Peyer's patch (tissue), 4 donors: ENCODE data around the gene KRT83.

Experiments used
- POLR2A ChIP-seq, 2 donors: fragments of 450-650 bp; IDR thresholded peaks; one replicate each; pipeline ENCODE4 v1.5.1; 2017; ENCODE audit warnings: antibody characterized with exemption in 2 of 2, mild to moderate bottlenecking in 2 of 2, moderate library complexity in 2 of 2
- TF ChIP-seq, protein P1 (sequence below), 6 experiments: fragments of 450-650 bp in 4 of 6; fragments of 200-600 bp in 2 of 6; sonication (generic) in 1 of 6; IDR thresholded peaks; one replicate each; pipeline ENCODE4 v1.5.1; 2017 to 2019; ENCODE audit warnings: antibody characterized with exemption in 6 of 6, mild to moderate bottlenecking in 3 of 6, moderate library complexity in 1 of 6

DNA sequence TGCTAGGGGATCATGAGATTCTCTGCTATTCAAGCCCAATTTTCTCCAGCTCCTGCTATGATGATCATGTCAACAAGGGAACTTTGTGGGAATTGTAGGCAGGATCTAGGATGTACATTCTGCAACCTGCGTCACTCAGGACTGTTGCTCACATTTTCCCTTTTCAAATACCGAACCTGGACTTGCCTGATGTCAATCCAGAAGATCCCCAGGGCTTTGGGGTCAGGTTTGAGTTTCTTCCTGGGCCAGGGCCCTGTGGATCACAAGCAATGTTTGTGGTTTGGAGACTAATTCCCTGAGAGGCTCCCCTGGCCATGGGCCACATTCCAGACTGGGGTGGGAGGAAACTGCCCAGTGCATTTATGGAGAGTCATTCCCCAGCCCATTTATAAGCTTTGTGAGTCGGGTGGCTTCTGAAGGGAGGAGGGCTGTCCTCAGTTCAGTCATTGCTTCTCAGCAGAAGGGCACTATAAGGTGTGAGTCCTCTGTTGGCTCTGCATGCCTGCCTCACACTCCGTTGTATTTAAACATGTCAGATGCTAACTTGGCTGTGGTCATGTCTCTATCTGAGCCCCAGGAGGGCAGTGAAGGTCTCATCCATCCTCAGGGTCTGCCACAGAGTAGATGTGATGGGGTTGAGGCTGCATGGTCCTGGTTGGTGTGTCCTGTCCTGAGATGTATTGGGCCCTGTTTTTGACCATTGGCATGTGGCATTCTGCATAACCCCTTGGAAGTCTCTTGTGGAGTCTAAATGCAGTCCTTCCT is 40.2 kb downstream of the KRT83 start:
- no peak for TF ChIP-seq POLR2A (IDR thresholded peaks at IDR 0.05)
- TF ChIP-seq, protein P1, sequence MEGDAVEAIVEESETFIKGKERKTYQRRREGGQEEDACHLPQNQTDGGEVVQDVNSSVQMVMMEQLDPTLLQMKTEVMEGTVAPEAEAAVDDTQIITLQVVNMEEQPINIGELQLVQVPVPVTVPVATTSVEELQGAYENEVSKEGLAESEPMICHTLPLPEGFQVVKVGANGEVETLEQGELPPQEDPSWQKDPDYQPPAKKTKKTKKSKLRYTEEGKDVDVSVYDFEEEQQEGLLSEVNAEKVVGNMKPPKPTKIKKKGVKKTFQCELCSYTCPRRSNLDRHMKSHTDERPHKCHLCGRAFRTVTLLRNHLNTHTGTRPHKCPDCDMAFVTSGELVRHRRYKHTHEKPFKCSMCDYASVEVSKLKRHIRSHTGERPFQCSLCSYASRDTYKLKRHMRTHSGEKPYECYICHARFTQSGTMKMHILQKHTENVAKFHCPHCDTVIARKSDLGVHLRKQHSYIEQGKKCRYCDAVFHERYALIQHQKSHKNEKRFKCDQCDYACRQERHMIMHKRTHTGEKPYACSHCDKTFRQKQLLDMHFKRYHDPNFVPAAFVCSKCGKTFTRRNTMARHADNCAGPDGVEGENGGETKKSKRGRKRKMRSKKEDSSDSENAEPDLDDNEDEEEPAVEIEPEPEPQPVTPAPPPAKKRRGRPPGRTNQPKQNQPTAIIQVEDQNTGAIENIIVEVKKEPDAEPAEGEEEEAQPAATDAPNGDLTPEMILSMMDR (IDR thresholded peaks at IDR 0.05), result no peak
